ENCODE results near the gene NEK10. TPM values are rescaled to one million over a fixed set of nuclear protein-coding genes. Genes with fewer than 3 reads are reported as not detected.

Gene NEK10
- total and polyA plus RNA-seq, 2 donors (not counting 3 experiments of a cell fraction or from before 2014, with no cell fraction given), result 0.32 to 5.0 TPM

DNA sequence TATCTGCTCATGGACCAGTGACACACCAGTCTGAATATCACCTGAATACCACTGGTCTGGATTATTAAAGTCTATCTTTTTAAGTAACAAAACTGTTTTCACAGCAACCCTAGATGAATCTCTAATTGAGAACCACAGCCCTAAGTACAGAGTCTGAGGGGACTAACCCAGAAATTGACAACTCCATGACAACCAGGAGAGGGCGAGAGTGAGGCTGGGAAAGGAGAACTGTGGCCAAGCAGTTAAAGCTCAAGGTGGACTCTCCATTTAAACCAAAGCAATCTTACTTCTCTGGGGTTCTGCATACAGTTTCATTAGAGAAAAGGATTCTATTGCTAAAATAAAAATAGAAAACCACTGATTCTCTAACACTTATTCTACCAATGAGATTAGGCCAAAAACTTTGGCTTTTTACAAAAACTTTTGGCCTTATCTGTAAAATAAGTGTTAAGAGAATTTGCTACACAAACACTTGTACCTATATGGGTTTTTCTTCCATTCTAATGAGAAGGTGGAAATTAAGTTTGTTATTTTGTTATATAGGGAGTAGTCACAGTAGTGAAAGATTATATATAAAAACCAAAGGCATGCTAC, 11.4 kb downstream of the NEK10 start:
- dilution Hi-C loops (cut with MboI; ENCODE audit: extremely low pct_ligation_motif_present, low sequenced_read_pairs), result no loop called here

DNA sequence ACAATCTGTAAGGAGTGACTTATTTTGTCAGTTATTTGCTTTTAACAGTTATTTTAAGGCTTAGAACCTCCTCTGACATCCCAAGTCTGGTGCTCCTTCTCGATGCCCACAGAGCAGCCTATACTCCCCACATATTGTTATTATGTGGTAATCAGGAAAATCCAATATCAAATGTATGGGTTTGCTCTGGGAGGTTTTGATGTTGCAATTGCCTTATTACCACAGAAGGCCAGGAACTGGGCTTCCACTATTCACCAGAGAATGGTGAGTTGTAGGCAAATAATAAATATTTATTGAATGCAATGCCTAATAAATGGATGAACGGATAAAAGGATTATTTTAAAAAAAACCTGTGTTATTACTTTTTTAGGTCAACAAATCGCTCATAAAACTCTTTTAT, 12.2 kb downstream of the NEK10 start:
- CTCF ChIA-PET, result no interaction called here
- POLR2A ChIA-PET, result no interaction called here
- H3K79me2 ChIP-seq (ENCODE audit: control insufficient read depth, insufficient read depth, low read length), result no peaks in the 10 kb centered on the region

More for the DNA sequence above, 11.4 kb downstream of the NEK10 start:
- Histone ChIP-seq H3K9me3 (replicated peaks; ENCODE audit: control insufficient read depth, insufficient read depth, low read length) (no peaks in the 10 kb centered on the region), H3K9me1 (replicated peaks; ENCODE audit: control insufficient read depth, extremely low read depth, insufficient read depth, low read length) (no peaks in the 10 kb centered on the region), H4K20me1 (replicated peaks; ENCODE audit: control insufficient read depth, extremely low read depth, insufficient read depth, low read length) (no peaks in the 10 kb centered on the region), H3K27me3 (ENCODE audit: control insufficient read depth in 2 of 2, insufficient read depth in 2 of 2, low read length in 2 of 2) (no peaks in the 10 kb centered on the region), H3K4me1 (ENCODE audit: control insufficient read depth, extremely low read depth, insufficient read depth, low read length) (peaks cover 45% of the 10 kb centered on the region), H3K36me3 (ENCODE audit: control insufficient read depth in 2 of 2, extremely low read depth in 1 of 2, insufficient read depth in 2 of 2, low read length in 2 of 2) (no peaks in the 10 kb centered on the region), H3K4me2 (ENCODE audit: insufficient read depth, low read length) (no peak overlapping the region), H2AFZ (ENCODE audit: low read depth, low read length) (no peak overlapping the region), H3K79me2 (ENCODE audit: control insufficient read depth, insufficient read depth, low read length) (no peaks in the 10 kb centered on the region), H3K9ac (replicated peaks; ENCODE audit: extremely low read depth, insufficient read depth, low read length) (no peak overlapping the region), H3K4me3 (replicated peaks in 1 of 3; ENCODE audit: insufficient read depth in 1 of 3, low read depth in 1 of 3, low read length in 3 of 3) (no peak overlapping the region), H3K27ac (ENCODE audit: insufficient read depth, low read depth, low read length) (no peak overlapping the region)
- ChIA-PET POLR2A (no interaction called here), CTCF (interaction anchor here (0.6 to 1.5 kb wide), 41 partner anchors 9 to 954 kb away, joined by 3 to 59 read pairs (median 4); partner anchors contain the start of genes NEK10 and SLC4A7)
- DNase-seq (ENCODE audit: low read depth, low spot score), result peak; percentile 80
- intact Hi-C loops (cut with micrococcal nuclease), result loop anchor here (1.0 kb wide), 4 partner anchors 110 to 324 kb away; no protein-coding TSS in a partner anchor
- FAIRE-seq, result peak; percentile 57
- TF ChIP-seq EZH2 (IDR thresholded peaks at IDR 0.05; ENCODE audit: borderline replicate concordance, low read depth, low read length, severe bottlenecking), result no peak
- TF ChIP-seq, protein P1, sequence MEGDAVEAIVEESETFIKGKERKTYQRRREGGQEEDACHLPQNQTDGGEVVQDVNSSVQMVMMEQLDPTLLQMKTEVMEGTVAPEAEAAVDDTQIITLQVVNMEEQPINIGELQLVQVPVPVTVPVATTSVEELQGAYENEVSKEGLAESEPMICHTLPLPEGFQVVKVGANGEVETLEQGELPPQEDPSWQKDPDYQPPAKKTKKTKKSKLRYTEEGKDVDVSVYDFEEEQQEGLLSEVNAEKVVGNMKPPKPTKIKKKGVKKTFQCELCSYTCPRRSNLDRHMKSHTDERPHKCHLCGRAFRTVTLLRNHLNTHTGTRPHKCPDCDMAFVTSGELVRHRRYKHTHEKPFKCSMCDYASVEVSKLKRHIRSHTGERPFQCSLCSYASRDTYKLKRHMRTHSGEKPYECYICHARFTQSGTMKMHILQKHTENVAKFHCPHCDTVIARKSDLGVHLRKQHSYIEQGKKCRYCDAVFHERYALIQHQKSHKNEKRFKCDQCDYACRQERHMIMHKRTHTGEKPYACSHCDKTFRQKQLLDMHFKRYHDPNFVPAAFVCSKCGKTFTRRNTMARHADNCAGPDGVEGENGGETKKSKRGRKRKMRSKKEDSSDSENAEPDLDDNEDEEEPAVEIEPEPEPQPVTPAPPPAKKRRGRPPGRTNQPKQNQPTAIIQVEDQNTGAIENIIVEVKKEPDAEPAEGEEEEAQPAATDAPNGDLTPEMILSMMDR (IDR thresholded peaks at IDR 0.05; ENCODE audit: extremely low read depth in 1 of 2, insufficient read depth in 1 of 2, low read depth in 1 of 2, low read length in 2 of 2), result peak; percentile 73 to 79
- no peak for TF ChIP-seq POLR2A (IDR thresholded peaks at IDR 0.05; ENCODE audit: low read depth, low read length)
- no peak for TF ChIP-seq MYC (IDR thresholded peaks at IDR 0.05; ENCODE audit: low read depth, low read length)
- TF ChIP-seq JUN (IDR thresholded peaks at IDR 0.05; ENCODE audit: borderline replicate concordance, insufficient read depth, insufficient read length, low read depth), result no peak
- no TSS peak for BruUV-seq (replicated peaks)

More for the DNA sequence above, 12.2 kb downstream of the NEK10 start:
- no peaks in the 10 kb centered on the region for H3K27me3 ChIP-seq (ENCODE audit: control insufficient read depth in 2 of 2, insufficient read depth in 2 of 2, low read length in 2 of 2)
- DNase-seq (ENCODE audit: low read depth, low spot score) (no peak), FAIRE-seq (no peak)
- TF ChIP-seq MYC (IDR thresholded peaks at IDR 0.05; ENCODE audit: low read depth, low read length), result no peak
- no peak for TF ChIP-seq POLR2AphosphoS5 (IDR thresholded peaks at IDR 0.05; ENCODE audit: insufficient read depth, low read depth, low read length)
- TF ChIP-seq JUN (IDR thresholded peaks at IDR 0.05; ENCODE audit: borderline replicate concordance, insufficient read depth, insufficient read length, low read depth), result no peak
- no peak for TF ChIP-seq POLR2A (IDR thresholded peaks at IDR 0.05; ENCODE audit: low read depth, low read length)
- TF ChIP-seq FOS (IDR thresholded peaks at IDR 0.05; ENCODE audit: borderline replicate concordance, insufficient read depth, low read length), result no peak
- TF ChIP-seq, protein P1 (IDR thresholded peaks at IDR 0.05; ENCODE audit: extremely low read depth in 1 of 2, insufficient read depth in 1 of 2, low read depth in 1 of 2, low read length in 2 of 2), result no peak
- TF ChIP-seq, protein P2, sequence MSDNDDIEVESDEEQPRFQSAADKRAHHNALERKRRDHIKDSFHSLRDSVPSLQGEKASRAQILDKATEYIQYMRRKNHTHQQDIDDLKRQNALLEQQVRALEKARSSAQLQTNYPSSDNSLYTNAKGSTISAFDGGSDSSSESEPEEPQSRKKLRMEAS (IDR thresholded peaks at IDR 0.05; ENCODE audit: insufficient read depth, insufficient read length), result no peak
- TF ChIP-seq EZH2 (IDR thresholded peaks at IDR 0.05; ENCODE audit: borderline replicate concordance, low read depth, low read length, severe bottlenecking), result no peak
- TF ChIP-seq GATA2 (IDR thresholded peaks at IDR 0.05; ENCODE audit: insufficient read depth, insufficient read length, low read depth, low read length), result no peak
- H3K9ac ChIP-seq (replicated peaks; ENCODE audit: extremely low read depth, insufficient read depth, low read length), result no peak overlapping the region
- H4K20me1 ChIP-seq (replicated peaks; ENCODE audit: control insufficient read depth, extremely low read depth, insufficient read depth, low read length), result no peaks in the 10 kb centered on the region
- no peaks in the 10 kb centered on the region for H3K36me3 ChIP-seq (ENCODE audit: control insufficient read depth in 2 of 2, extremely low read depth in 1 of 2, insufficient read depth in 2 of 2, low read length in 2 of 2)
- H3K9me3 ChIP-seq (replicated peaks; ENCODE audit: control insufficient read depth, insufficient read depth, low read length), result no peaks in the 10 kb centered on the region
- H3K4me3 ChIP-seq (replicated peaks in 1 of 3; ENCODE audit: insufficient read depth in 1 of 3, low read depth in 1 of 3, low read length in 3 of 3), result no peak overlapping the region
- intact Hi-C loops (cut with micrococcal nuclease) (loop anchor here (1.0 kb wide), 4 partner anchors 110 to 324 kb away; no protein-coding TSS in a partner anchor), dilution Hi-C loops (cut with MboI; ENCODE audit: extremely low pct_ligation_motif_present, low sequenced_read_pairs) (no loop called here)
- no peak overlapping the region for H3K4me2 ChIP-seq (ENCODE audit: insufficient read depth, low read length)
- no peak overlapping the region for H2AFZ ChIP-seq (ENCODE audit: low read depth, low read length)
- no peaks in the 10 kb centered on the region for H3K9me1 ChIP-seq (replicated peaks; ENCODE audit: control insufficient read depth, extremely low read depth, insufficient read depth, low read length)
- BruUV-seq (replicated peaks), result no TSS peak
- H3K27ac ChIP-seq (ENCODE audit: insufficient read depth, low read depth, low read length), result no peak overlapping the region
- H3K4me1 ChIP-seq (ENCODE audit: control insufficient read depth, extremely low read depth, insufficient read depth, low read length), result peaks cover 45% of the 10 kb centered on the region
